ENCODE results near the gene KRTAP10-8.
"Not testable (repeated sequence)": the region's sequence is repeated elsewhere in the genome, so short reads cannot be mapped to it uniquely, and the experiment has no call there.

- not testable (repeated sequence) for TF ChIP-seq MXI1 (conservative IDR thresholded peaks at IDR 0.05; ENCODE audit: poor library complexity, severe bottlenecking); CTCF (IDR thresholded peaks at IDR 0.05; ENCODE audit: poor library complexity, severe bottlenecking); EP300 (conservative IDR thresholded peaks at IDR 0.05; ENCODE audit: poor library complexity, severe bottlenecking); POLR2AphosphoS5 (IDR thresholded peaks at IDR 0.05); RAD21 (conservative IDR thresholded peaks at IDR 0.05); EZH2 (IDR thresholded peaks at IDR 0.05; ENCODE audit: borderline replicate concordance, insufficient read depth, low read length, poor library complexity, severe bottlenecking); REST (IDR thresholded peaks at IDR 0.05; ENCODE audit: borderline replicate concordance); TAF1 (IDR thresholded peaks at IDR 0.05; ENCODE audit: low read depth)
These were observed 26.0 kb downstream of the KRTAP10-8 start for GRCh38 chr21:44637851-44638348.
